GM19099 (cell line): ENCODE measurements around the gene THOC2.

Source experiments
- POLR2A ChIP-seq: IDR thresholded peaks from 3 replicates; pipeline ENCODE4 v1.6.1; 2011; ENCODE audit warnings: low read depth; ENCODE audit not compliant: insufficient read length; ENCODE audit errors: extremely low read depth

Gene THOC2

DNA sequence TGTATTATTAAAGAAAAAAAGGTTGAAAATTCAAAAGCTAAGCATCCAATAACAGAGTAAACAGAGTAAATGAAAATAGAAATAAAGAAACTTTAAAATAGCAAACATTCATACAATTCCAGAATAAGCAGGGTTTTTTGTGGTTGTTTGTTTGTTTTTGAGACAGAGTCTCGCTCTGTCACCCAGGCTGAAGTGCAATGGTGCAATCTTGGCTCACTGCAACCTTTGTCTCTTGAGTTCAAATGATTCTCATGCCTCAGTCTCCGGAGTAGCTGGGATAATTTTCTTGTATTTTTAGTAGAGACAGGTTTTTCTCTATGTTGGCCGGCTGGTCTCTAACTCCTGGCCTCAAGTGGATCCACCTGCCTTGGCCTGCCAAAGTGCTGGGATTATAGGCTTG is 6.6 kb upstream of the THOC2 start:
- no peak for TF ChIP-seq POLR2A

DNA sequence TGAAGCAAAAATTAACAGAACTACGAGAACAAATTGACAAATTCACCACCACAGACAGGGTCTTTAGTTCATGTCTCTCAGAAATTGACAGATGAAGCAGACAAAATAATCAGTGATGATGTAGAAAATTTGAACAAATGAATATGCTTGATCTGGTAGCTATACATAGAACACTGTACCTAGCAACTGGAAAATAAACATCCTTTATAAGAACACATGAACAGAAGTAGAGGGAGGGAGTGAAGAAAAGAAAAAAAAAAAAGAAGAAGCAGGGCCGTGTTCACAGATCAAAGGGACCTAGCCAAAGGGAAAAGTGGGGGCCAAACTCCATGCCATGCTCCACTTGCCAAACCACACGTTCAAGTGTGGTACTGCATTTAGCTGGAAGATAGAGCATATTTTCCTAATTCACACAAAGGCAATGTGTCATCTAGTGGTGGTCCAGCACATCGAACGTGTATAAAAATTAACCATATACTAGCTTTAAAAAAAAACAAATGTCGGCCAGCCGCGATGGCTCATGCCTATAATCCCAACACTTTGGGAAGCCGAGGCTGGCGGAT is 5.6 kb upstream of the THOC2 start:
- no peak for TF ChIP-seq POLR2A

DNA sequence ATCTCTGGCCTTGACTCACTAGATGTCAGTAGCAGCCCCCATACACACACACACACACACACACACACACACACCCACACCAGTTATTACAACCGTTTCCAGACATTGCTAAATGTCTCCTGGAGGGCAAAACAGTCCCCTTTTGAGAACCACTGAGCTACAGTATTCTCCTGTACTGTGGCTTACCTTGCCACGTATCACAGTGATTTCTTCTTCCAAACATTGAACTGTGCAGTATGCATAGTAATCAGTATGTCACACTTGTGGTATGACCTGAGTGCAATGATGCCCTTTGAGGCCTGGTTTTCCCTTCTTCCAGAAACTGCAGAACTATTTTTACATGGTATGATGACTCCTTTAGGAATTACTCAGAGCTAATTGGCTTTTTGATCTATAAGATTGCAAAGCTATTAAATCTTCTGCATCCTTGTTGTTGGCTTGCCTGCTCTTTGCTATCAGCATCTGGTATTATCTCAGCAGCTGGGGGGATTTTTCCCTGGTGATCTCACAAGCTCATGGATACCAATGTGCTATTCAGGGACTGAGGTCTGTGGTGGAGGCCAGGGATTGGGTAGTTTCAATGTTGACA is 3.6 kb upstream of the THOC2 start:
- TF ChIP-seq POLR2A, result no peak

DNA sequence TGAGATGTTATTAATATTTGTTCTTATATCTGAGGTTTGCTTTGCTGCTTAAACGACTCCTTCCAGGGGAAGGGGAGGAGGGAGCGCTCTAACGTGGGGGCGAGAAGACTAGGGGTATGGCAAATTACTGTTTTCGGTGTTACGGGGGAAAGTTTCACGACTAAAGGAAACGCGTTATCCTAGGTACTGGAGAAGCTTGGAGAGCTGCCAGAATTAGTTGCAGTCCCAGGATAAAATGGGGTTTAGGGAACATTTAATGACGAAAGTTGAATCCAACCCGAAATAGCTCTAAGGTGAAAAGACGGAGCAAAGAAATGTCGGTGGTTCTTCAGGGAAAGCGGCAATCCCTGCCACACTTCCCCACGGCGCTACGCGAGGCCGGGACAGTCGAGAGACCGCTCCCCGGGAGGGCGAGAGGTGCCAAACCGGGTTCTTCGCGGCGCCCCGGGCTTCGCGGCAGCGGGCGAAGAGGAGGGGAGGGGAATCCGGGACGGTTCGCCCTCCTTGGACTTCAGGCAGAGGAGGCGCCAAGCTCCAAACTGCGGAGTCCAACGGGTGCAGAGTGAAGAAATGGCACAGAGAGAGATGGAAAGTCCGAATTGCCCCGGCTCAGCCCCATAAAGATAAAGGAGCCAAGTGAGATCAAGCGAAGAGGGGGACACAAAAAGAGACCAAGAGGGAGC is 724 bp downstream of the THOC2 start:
- TF ChIP-seq POLR2A, result no peak

DNA sequence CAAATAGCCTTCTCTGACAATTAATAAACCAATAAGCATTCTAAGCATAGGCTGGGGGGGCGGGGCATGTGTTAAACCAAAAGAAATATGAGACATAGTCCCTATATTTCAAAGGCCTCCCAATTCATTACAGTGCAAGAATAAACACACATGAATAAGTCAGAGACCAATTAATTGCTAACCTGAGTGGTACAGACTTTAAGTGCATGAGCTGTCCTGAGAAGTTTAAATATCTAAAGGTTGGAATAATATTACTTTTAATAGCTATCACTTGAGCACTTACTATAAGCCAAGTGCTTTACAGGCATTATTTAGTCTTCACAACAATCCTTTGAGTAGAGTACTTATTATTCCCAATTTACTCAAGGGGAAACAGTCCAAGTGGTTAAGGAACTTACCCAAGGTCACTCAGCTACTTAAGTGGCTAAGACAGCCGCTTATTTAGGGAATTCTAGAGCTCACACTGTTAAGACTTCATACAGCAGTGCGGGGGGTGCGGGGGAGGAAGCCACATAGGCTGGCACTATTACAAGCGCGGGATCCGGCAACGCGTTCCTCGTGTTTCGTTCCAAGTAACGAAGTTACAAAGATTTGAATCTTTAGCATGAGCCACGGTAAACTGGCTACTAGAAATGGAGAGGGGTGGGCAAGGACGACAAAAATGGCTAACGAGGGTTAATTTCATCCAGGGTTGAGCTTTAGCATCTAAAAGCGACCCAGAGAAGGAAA is 1.4 kb downstream of the THOC2 start:
- no peak for TF ChIP-seq POLR2A

DNA sequence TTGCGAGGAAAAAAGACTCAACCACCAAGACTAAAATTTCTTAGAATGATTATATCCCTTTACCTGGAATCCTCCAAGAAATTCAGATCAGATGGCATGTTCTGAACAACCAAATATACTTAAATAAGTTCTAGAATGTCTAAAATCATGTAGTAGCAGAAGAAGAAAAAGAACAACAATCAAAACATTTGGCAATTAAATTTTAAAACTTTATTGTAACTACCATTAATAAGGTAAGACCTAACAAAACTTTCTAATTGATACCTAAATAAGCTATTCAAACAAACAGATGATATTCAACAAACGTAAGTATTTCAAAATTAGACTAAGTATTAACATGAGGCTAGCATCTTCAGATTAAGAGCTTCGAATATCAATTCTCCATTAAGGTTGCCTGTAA is 4.3 kb downstream of the THOC2 start:
- no peak for TF ChIP-seq POLR2A

DNA sequence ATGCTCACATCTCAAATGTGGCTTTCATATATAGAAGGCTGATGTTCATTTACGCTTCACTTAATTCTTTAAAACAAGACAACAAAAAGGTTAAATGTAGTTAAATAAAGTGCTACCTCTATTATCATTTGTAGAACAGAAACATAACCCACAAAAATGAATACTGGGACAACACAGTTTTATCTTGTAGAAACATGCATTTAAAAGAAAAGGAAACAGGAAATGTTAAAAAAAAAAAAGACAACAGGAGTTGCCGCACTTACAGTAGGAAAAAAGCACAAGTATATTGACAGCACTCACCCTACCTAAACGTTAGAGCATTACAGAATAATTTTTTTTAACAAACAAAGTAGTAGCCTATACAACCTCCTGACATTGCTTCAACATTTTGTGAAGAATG is 4.8 kb downstream of the THOC2 start:
- TF ChIP-seq POLR2A, result no peak

DNA sequence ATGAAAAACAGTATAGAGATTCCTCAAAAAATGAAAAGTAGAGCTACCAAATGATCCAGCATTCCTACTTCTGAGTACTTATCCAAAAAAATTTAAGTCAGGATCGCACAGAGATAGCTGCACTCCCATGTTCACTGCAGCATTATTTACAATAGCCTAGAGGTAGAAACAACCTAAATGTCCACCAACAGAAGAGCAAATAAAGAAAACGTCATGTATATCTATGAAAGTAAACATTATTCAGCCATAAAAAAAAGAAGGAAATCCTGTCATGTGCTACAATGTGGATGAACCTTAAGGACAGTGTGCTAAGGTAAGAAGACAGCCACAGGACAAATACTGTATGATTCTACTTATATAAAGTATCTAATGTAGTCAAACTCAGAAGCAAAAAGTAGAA is 12.4 kb downstream of the THOC2 start:
- no peak for TF ChIP-seq POLR2A

DNA sequence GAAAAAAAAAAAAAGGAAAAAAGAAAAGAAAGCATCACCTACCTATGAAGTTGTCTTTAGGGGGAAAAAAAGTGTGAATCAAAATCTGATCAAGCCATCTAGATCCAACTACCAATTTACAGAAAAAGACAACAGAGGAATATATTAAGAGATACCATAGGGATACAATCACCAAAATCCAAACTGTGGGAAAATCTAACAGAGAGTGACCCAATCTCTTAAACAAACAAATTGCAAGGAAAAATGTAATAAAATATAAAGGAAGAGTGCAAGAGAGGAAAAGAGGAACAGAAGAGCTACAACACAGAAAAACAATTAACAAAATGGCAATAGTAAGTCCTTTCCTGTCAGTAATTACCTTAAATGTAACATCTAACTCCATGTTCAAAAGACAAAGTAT is 19.0 kb downstream of the THOC2 start:
- no peak for TF ChIP-seq POLR2A

DNA sequence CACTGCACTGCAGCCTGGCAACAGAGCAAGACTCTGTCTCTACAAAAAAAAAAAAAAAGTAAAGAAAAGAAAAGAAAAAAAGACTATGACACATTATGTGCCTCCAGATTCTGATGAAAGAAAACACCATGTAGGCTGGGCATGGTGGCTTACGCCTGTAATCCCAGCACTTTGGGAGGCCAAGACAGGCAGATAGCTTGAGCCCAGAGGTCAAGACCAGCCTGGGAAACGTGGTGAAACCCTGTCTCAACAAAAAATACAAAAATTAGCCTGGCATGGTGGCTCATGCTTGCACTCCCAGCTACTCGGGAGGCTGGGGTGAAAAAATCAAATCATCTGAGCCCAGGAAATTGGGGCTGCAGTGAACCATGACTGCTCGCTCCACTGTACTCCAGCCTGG is 19.4 kb downstream of the THOC2 start:
- TF ChIP-seq POLR2A, result no peak

DNA sequence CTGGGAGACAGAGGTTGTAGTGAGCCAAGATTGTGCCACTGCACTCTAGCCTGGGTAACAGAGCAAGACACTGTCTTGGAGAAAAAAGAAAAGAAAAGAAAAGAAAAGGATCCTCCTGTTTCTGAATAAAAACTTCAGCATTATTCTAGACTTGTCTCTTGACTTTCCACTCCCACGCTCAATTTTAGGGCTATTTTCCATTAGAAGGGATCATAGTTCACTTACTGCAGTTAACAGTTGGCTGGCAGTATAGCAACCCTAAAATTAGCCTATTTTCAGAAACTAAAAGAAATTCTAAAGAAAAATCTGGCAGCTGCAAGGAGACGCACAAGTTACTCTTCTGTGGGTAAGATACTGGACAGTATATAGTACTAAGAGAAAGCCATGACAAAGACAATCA is 28.1 kb downstream of the THOC2 start:
- no peak for TF ChIP-seq POLR2A

DNA sequence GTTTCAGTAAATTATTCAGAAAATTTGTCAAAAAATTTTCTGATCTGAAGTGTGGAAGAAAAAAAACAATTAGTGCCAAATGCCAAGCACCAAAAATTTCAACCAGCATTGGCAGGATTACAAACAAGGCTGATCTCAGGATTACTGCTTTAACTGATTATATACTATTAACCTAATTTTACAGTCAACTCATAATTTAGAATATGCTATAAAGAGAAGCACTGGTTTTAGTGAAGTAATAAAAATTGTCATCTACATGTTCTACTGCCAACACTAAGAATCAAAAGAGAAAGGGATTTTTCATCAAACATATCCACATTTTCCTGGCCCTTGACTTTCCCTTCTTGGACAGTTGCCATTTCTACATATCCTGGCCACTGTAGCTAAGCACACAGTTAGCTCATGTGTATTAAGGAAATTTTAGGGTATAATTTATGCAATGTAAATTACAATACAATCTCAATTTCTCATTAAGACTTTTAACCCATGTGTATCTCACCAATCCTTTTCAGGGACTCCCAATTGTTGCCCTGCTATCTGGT is 33.8 kb downstream of the THOC2 start:
- TF ChIP-seq POLR2A, result no peak

DNA sequence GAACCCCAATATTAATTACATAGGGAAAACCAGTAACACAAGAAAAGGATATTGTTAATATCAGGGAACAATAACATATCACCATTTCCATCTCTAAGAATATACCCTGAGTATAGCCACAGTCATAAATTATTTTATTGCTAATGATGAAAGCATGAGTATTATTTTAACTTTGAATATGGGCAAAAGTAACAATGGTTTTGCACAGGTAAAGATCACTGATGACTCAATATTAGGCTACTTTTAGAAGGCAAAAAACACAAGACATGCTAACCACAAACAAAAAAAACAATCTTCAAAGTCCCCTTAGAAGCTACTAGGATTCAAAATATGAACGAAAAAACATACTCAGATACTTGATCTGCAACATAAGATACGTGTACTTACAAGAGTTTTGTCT is 36.5 kb downstream of the THOC2 start:
- no peak for TF ChIP-seq POLR2A

DNA sequence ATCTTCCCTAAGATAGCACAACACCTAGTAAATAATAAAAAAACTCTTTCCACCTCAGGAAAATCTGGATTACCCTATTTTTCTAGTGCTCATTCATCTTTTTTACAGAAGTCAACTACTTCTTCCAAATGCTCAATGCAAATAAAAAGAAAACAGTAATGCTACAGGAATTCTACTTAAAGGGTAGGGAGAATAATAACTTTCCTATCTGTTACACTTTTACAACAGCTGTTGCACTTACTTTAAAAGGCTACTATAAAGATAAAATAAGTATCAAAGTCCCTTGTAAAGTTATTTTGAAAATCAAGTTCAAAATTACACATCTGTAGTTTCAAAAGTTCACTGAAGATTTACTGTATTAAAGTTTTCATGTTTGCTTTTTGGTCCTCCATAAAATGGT is 37.6 kb downstream of the THOC2 start:
- TF ChIP-seq POLR2A, result no peak

DNA sequence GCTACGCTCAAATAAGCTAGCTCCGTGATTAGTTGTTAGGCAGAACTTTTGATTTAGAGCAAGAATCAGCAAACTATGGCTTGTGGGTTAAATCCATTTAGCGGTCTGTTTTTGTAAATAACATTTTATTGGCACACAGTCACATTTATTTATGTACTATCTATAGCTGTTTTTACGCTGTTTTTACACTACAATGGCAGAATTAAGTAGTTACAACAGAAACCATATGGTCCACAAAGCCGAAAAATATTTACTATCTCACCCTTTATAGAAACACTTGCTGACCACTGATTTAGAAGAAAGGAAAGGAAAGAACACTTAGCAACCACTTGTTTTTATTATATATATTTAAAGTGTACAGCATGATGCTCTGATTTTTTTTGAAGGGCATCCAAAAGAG is 41.1 kb downstream of the THOC2 start:
- TF ChIP-seq POLR2A, result no peak

DNA sequence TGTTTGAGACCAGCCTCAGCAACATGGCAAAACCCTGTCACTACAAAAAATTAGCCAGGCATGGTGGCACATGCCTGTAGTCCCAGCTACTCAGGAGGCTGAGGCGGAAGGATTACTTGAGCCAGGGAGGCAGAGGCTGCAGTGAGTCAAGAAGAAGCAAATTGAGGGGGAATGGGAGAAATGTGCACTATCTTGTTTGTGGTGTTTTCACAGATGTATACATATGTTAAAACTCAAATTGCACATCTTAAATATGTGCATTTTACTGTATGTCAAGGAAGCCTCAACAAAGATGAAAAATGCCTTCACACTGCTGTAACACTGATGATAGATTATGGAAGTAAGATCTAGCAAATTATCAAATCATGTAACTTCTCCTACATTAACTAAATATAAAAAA is 44.3 kb downstream of the THOC2 start:
- no peak for TF ChIP-seq POLR2A
